Psoas muscle (tissue), 8 donors: Measurements from ENCODE around the gene OCIAD2. TPM values are rescaled to one million over a fixed set of nuclear protein-coding genes. Genes with fewer than 3 reads are reported as not detected.

Source experiments
- ATAC-seq, 4 donors: fragments of 200-7000 bp; cut with Tn5 transposase; one replicate each; pipeline ENCODE4 v1.9.1; 2020; ENCODE audit warnings: moderate library complexity in 3 of 4, mild to moderate bottlenecking in 2 of 4
- DNase-seq, 2 donors: peaks; one replicate each; pipeline ENCODE4 v3.0.0-alpha.2; 2020
- H3K27ac ChIP-seq: fragments of 200-600 bp; one replicate; pipeline ENCODE4 v1.8.0; 2022
- H3K27me3 ChIP-seq, 3 donors: fragments of 200-600 bp in 1 of 3; one replicate each; pipeline versions ENCODE4 v1.6.1 to v1.8.0; 2013 to 2022; ENCODE audit warnings: low read length in 2 of 3, mild to moderate bottlenecking in 2 of 3, moderate library complexity in 1 of 3; ENCODE audit not compliant: insufficient read depth in 3 of 3
- H3K36me3 ChIP-seq, 2 donors: fragments of 200-600 bp in 1 of 2; one replicate each; pipeline versions ENCODE4 v1.6.1 to v1.8.0; 2013 to 2022; ENCODE audit warnings: low read depth in 1 of 2, mild to moderate bottlenecking in 1 of 2, moderate library complexity in 1 of 2; ENCODE audit not compliant: insufficient read depth in 1 of 2
- H3K4me1 ChIP-seq: fragments of 200-600 bp; one replicate; pipeline ENCODE4 v1.8.0; 2022
- H3K4me3 ChIP-seq: fragments of 200-600 bp; one replicate; pipeline ENCODE4 v1.8.0; 2022; ENCODE audit warnings: mild to moderate bottlenecking
- H3K9me3 ChIP-seq: fragments of 200-600 bp; one replicate; pipeline ENCODE4 v1.8.0; 2022
- CTCF ChIP-seq: fragments of 200-600 bp; IDR thresholded peaks from one replicate; pipeline ENCODE4 v1.8.0; 2022; ENCODE audit warnings: antibody characterized with exemption
- WGBS, 3 donors: extraction: QIAGEN DNeasy Blood & Tissue Kit; methylation state at CpG; one replicate each; pipeline versions ENCODE4 v1.1.6 to v1.1.7; 2013; 5-methylcytosine and 5-hydroxymethylcytosine counted together
- intact Hi-C, 2 donors: fragments of 100-400 bp; cut with DNase I; formaldehyde crosslinking; loops; one replicate each; pipeline versions ENCODE4 v1.11.0 to v1.14.2; 2022
- polyA plus RNA-seq, 3 donors: library from polyadenylated mRNA; stranded (reverse); fragments of 200-250 nt; gene quantifications; one replicate each; pipeline ENCODE4 v1.2.3, GENCODE V29; 2013
- total RNA-seq, 4 donors: library from RNA; stranded (reverse); fragmentation: NEBNext Ultra II Directional in 2 of 4; extraction: Animal tissue kit (Norgen Biotek cat#: 25700) in 2 of 4; gene quantifications; one replicate each; pipeline versions ENCODE4 v1.2.1 to v1.2.4, GENCODE V29; 2021 to 2023
- donor health status: healthy with polysubstance abuse.
- donor health status: DM: no; HTN: no; CAD: no; lungs with moderate emphysema.
- donor health status: Bipolar disorder and iron deficiency.
- donor health status: healthy.
- donor health status: DM: yes; HTN: yes; CAD: no.
- donor health status: DM: no; HTN: no; CAD: no.
- donor health status: DM: no; HTN: no; CAD: no.
- donor health status: DM: yes; HTN: yes; CAD: no.

OCIAD2 gene
- total and polyA plus RNA-seq, 7 donors = 2.1 to 9.7 (median 7.8) TPM

GRCh38 chr4:48939785-48940184 lies 33.2 kb upstream of the OCIAD2 start:
- TF ChIP-seq CTCF = no peak
- ATAC-seq = no peak
- Histone ChIP-seq H3K9me3 (peaks cover 6% of the 10 kb centered on the region), H3K36me3 (no peaks in the 10 kb centered on the region), H3K27ac (no peak overlapping the region), H3K4me3 (no peak overlapping the region), H3K27me3 (no peaks in the 10 kb centered on the region), H3K4me1 (no peaks in the 10 kb centered on the region)
- DNase-seq = no peak
- intact Hi-C loops = no loop called here

GRCh38 chr4:48938831-48939230 lies 32.3 kb upstream of the OCIAD2 start:
- WGBS, 3 donors = 75 to 79% (median 76%) methylated on average over 3 of the region's 3 CpGs
- Histone ChIP-seq H3K27me3 (no peaks in the 10 kb centered on the region), H3K4me3 (no peak overlapping the region), H3K27ac (no peak overlapping the region), H3K4me1 (no peaks in the 10 kb centered on the region), H3K36me3 (no peaks in the 10 kb centered on the region), H3K9me3 (peaks cover 6% of the 10 kb centered on the region)
- intact Hi-C loops = no loop called here
- no peak for TF ChIP-seq CTCF
- ATAC-seq = no peak
- DNase-seq = no peak

GRCh38 chr4:48937033-48937432 lies 30.5 kb upstream of the OCIAD2 start:
- H3K27me3 ChIP-seq = no peaks in the 10 kb centered on the region
- ATAC-seq (no peak), DNase-seq (no peak)
- peaks cover 6% of the 10 kb centered on the region for H3K9me3 ChIP-seq
- intact Hi-C loops = no loop called here
- no peak overlapping the region for H3K27ac ChIP-seq
- no peaks in the 10 kb centered on the region for H3K36me3 ChIP-seq
- H3K4me3 ChIP-seq = no peak overlapping the region
- no peaks in the 10 kb centered on the region for H3K4me1 ChIP-seq
- TF ChIP-seq CTCF = no peak
- 64 to 78% (median 73%) methylated on average over 2 of the region's 2 CpGs for WGBS, 3 donors

GRCh38 chr4:48931459-48931858 lies 24.9 kb upstream of the OCIAD2 start:
- H3K27me3 ChIP-seq = no peaks in the 10 kb centered on the region
- DNase-seq (no peak), ATAC-seq (no peak)
- intact Hi-C loops = no loop called here
- 89 to 92% (median 92%) methylated on average over 2 of the region's 2 CpGs for WGBS, 3 donors
- no peak for TF ChIP-seq CTCF
- no peak overlapping the region for H3K4me3 ChIP-seq
- H3K36me3 ChIP-seq = no peaks in the 10 kb centered on the region
- no peaks in the 10 kb centered on the region for H3K9me3 ChIP-seq
- no peak overlapping the region for H3K27ac ChIP-seq
- no peaks in the 10 kb centered on the region for H3K4me1 ChIP-seq

GRCh38 chr4:48930654-48931053 lies 24.1 kb upstream of the OCIAD2 start:
- 77 to 88% (median 81%) methylated on average over 4 of the region's 4 CpGs for WGBS, 3 donors
- TF ChIP-seq CTCF = no peak
- intact Hi-C loops = no loop called here
- ATAC-seq (no peak), DNase-seq (no peak)
- Histone ChIP-seq H3K36me3 (no peaks in the 10 kb centered on the region), H3K9me3 (no peaks in the 10 kb centered on the region), H3K27ac (no peak overlapping the region), H3K4me1 (no peaks in the 10 kb centered on the region), H3K27me3 (no peaks in the 10 kb centered on the region), H3K4me3 (no peak overlapping the region)
